NT2/D1 (cell line): ENCODE measurements around the gene ZNF814.

Experiments
- YY1 ChIP-seq: IDR thresholded peaks from 2 replicates; pipeline ENCODE4 v1.6.1; 2011; ENCODE audit not compliant: insufficient read length, insufficient read depth
- ZNF274 ChIP-seq: IDR thresholded peaks from 2 replicates; pipeline ENCODE4 v1.6.1; 2011; ENCODE audit warnings: mild to moderate bottlenecking, low read depth, low read length

GRCh38 chr19:57905258-57905657 is 16.4 kb upstream of the ZNF814 start:
- no peak for TF ChIP-seq YY1
- TF ChIP-seq ZNF274, result no peak
